Smooth muscle cell (in vitro differentiated cells): ENCODE measurements around the gene PDE1C. TPM values are rescaled to one million over a fixed set of nuclear protein-coding genes. Genes with fewer than 3 reads are reported as not detected.

ENCODE experiments used
- DNase-seq: peaks from one replicate; lab custom pipeline; 2025; ENCODE audit not compliant: unreplicated experiment; lab: John Stamatoyannopoulos, UW
- H2AFZ ChIP-seq: fragments of 200-600 bp; sonication (generic); 2 replicates; pipeline ENCODE4 v1.6.0; 2016; ENCODE audit warnings: antibody characterized with exemption, low read depth, mild to moderate bottlenecking
- H3F3A ChIP-seq: fragments of 200-600 bp; sonication (generic); 2 replicates; pipeline ENCODE4 v1.6.0; 2017; ENCODE audit warnings: antibody characterized with exemption, low read depth
- H3K27ac ChIP-seq: fragments of 200-600 bp; sonication (generic); 2 replicates; pipeline ENCODE4 v1.5.1; 2016; ENCODE audit warnings: low read depth, mild to moderate bottlenecking
- H3K27me3 ChIP-seq: fragments of 200-600 bp; sonication (generic); 2 replicates; pipeline ENCODE4 v1.6.1; 2016; ENCODE audit warnings: low read depth, mild to moderate bottlenecking
- H3K36me3 ChIP-seq: fragments of 200-600 bp; sonication (generic); 2 replicates; pipeline ENCODE4 v1.5.1; 2016; ENCODE audit warnings: low read depth
- H3K4me1 ChIP-seq: fragments of 200-600 bp; sonication (generic); 2 replicates; pipeline ENCODE4 v1.5.1; 2016; ENCODE audit warnings: low read depth
- H3K4me2 ChIP-seq: fragments of 200-600 bp; sonication (generic); 2 replicates; pipeline ENCODE4 v1.6.0; 2016; ENCODE audit warnings: mild to moderate bottlenecking
- H3K4me3 ChIP-seq: fragments of 200-600 bp; sonication (generic); 2 replicates; pipeline ENCODE4 v1.5.1; 2016; ENCODE audit warnings: mild to moderate bottlenecking
- H3K79me2 ChIP-seq: fragments of 200-600 bp; sonication (generic); 2 replicates; pipeline ENCODE4 v1.6.0; 2016; ENCODE audit warnings: low read depth, mild to moderate bottlenecking
- H3K9ac ChIP-seq: fragments of 200-600 bp; sonication (generic); 2 replicates; pipeline ENCODE4 v1.6.0; 2016; ENCODE audit warnings: low read depth
- H3K9me3 ChIP-seq: fragments of 200-600 bp; sonication (generic); replicated peaks from 2 replicates; pipeline ENCODE4 v1.5.1; 2016; ENCODE audit warnings: low read depth
- H4K20me1 ChIP-seq: fragments of 200-600 bp; sonication (generic); 2 replicates; pipeline ENCODE4 v1.6.0; 2016; ENCODE audit warnings: low read depth
- CTCF ChIP-seq: fragments of 200-600 bp; sonication (generic); IDR thresholded peaks from 2 replicates; pipeline ENCODE4 v1.5.1; 2017; ENCODE audit warnings: borderline replicate concordance, mild to moderate bottlenecking, antibody characterized with exemption; ENCODE audit not compliant: insufficient read depth, poor library complexity, severe bottlenecking
- WGBS: methylation state at CpG from one replicate; pipeline ENCODE4 v1.1.7; 2016; ENCODE audit warnings: low lambda C conversion rate; 5-methylcytosine and 5-hydroxymethylcytosine counted together
- polyA plus RNA-seq: library from polyadenylated mRNA; unstranded; fragments of >200 nt; fragmentation: Nextera tagmentation; extraction: Ambion mirVana; gene quantifications from 2 replicates; pipeline ENCODE4 v1.2.1, GENCODE V29; 2016
- total RNA-seq: library from RNA; depleted of rRNA; stranded (reverse); fragments of >200 nt; gene quantifications from 2 replicates; pipeline ENCODE4 v1.2.3, GENCODE V29; 2014

PDE1C gene
- total and polyA plus RNA-seq, 2 experiments from 2014 or later = 1.2 to 6.9 TPM

GRCh38 chr7:32036557-32036956 lies 33.6 kb downstream of the PDE1C start:
- DNase-seq = no peak
- H2AFZ ChIP-seq = no peak overlapping the region
- H3F3A ChIP-seq = no peaks in the 10 kb centered on the region
- H3K4me2 ChIP-seq = no peak overlapping the region
- TF ChIP-seq CTCF = no peak
- no peaks in the 10 kb centered on the region for H3K36me3 ChIP-seq
- no peaks in the 10 kb centered on the region for H3K79me2 ChIP-seq
- H4K20me1 ChIP-seq = no peaks in the 10 kb centered on the region
- H3K27ac ChIP-seq = no peak overlapping the region
- no peaks in the 10 kb centered on the region for H3K27me3 ChIP-seq
- no peaks in the 10 kb centered on the region for H3K4me1 ChIP-seq
- no peaks in the 10 kb centered on the region for H3K9me3 ChIP-seq
- WGBS = 61% methylated on average over 2 of the region's 2 CpGs
- H3K4me3 ChIP-seq = no peak overlapping the region
- no peak overlapping the region for H3K9ac ChIP-seq

GRCh38 chr7:32034052-32034451 lies 36.2 kb downstream of the PDE1C start:
- WGBS = 83% methylated on average over 2 of the region's 2 CpGs
- Histone ChIP-seq H3K9ac (no peak overlapping the region), H3K27ac (no peak overlapping the region), H3K36me3 (no peaks in the 10 kb centered on the region), H2AFZ (no peak overlapping the region), H3K4me3 (no peak overlapping the region), H3F3A (no peaks in the 10 kb centered on the region), H3K79me2 (no peaks in the 10 kb centered on the region), H3K9me3 (no peaks in the 10 kb centered on the region), H4K20me1 (no peaks in the 10 kb centered on the region), H3K4me1 (no peaks in the 10 kb centered on the region), H3K4me2 (no peak overlapping the region), H3K27me3 (no peaks in the 10 kb centered on the region)
- no peak for DNase-seq
- no peak for TF ChIP-seq CTCF

- Histone ChIP-seq H3K27ac (no peak overlapping the region), H3K27me3 (no peaks in the 10 kb centered on the region), H3K9me3 (no peaks in the 10 kb centered on the region), H3K4me3 (no peak overlapping the region), H3K36me3 (no peaks in the 10 kb centered on the region), H3K4me1 (no peaks in the 10 kb centered on the region), H3K9ac (no peak overlapping the region), H3K79me2 (no peaks in the 10 kb centered on the region), H4K20me1 (no peaks in the 10 kb centered on the region), H3F3A (no peaks in the 10 kb centered on the region), H3K4me2 (no peak overlapping the region), H2AFZ (no peak overlapping the region)
- TF ChIP-seq CTCF = no peak
- WGBS = 34% methylated on average over 3 of the region's 3 CpGs
- no peak for DNase-seq
Observed at GRCh38 chr7:32033006-32033405, 37.2 kb downstream of the PDE1C start.

- H3F3A ChIP-seq = no peaks in the 10 kb centered on the region
- WGBS = 89% methylated on average over 4 of the region's 4 CpGs
- TF ChIP-seq CTCF = no peak
- no peaks in the 10 kb centered on the region for H4K20me1 ChIP-seq
- no peaks in the 10 kb centered on the region for H3K4me1 ChIP-seq
- no peak overlapping the region for H3K4me3 ChIP-seq
- DNase-seq = no peak
- H3K4me2 ChIP-seq = no peak overlapping the region
- no peak overlapping the region for H3K27ac ChIP-seq
- H3K9ac ChIP-seq = no peak overlapping the region
- no peaks in the 10 kb centered on the region for H3K9me3 ChIP-seq
- no peaks in the 10 kb centered on the region for H3K79me2 ChIP-seq
- no peaks in the 10 kb centered on the region for H3K36me3 ChIP-seq
- no peaks in the 10 kb centered on the region for H3K27me3 ChIP-seq
- no peak overlapping the region for H2AFZ ChIP-seq
Observed at GRCh38 chr7:32032211-32032610, 38.0 kb downstream of the PDE1C start.
